Glomerular endothelial cell (primary cell): Measurements from ENCODE around the gene BIRC5. TPM values are rescaled to one million over a fixed set of nuclear protein-coding genes. Genes with fewer than 3 reads are reported as not detected.
"Not testable (repeated sequence)": the region's sequence is repeated elsewhere in the genome, so short reads cannot be mapped to it uniquely, and the experiment has no call there.

Source experiments
- DNase-seq: peaks from one replicate; pipeline ENCODE4 v3.0.0-alpha.2; 2011; ENCODE audit warnings: low read depth, low spot score; ENCODE audit errors: extremely low read depth
- total RNA-seq: library from RNA; depleted of rRNA; stranded (reverse); fragments of >200 nt; gene quantifications from 2 replicates; pipeline ENCODE4 v1.2.3, GENCODE V29; 2015

The BIRC5 gene
- total RNA-seq = 13.9 and 16.1 TPM in 2 replicates

- DNase-seq = no peak
Observed at GRCh38 chr17:78214016-78214705, at the start of gene BIRC5. Gene BIRC5, plus strand, starts transcription at chr17:78214253. Its CDS starts 64 bp downstream, at chr17:78214317.

DNA sequence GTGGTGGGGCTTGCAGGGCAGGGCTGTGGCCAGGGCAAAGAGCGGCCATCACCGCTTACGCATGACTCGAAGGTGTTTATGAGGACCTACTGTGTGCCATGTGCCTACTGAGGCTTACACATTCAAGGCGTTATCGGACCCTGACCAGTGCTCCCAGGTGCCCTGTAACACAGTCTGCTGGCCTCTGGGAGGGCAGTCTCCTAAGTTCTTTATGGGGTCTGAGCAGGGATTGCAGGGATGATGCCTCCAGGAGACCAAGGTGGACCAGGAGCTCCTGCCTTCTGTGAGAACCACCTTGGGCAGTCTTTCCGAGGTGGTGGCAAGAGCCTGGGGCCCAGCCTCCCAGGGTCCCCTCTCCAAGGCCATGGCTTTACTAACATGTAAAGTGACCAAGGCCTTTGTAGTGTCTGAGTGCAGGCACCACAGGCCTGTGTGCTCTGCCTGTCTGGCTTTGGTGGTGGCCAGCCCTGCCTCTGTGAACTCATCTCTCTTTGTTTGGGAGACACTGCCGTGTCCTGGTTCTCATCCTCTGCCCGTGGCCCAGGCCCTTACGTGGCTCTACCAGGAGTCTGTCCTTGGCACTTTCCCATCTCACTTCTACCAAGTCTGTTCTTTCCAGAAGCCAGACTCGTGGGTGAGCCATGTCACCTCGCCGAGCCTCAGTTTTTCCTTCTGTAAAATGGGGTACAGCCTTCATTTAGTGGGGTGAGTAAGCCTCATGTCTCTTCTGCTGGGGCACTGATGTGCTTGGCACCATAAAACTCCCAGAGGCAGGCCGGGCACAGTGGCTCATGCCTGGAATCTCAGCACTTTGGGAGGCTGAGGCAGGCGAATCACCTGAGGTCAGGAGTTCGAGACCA, 49.1 kb upstream of the BIRC5 start:
- DNase-seq = no peak

- no peak for DNase-seq
Observed at GRCh38 chr17:78166416-78166815, 47.6 kb upstream of the BIRC5 start.

DNA sequence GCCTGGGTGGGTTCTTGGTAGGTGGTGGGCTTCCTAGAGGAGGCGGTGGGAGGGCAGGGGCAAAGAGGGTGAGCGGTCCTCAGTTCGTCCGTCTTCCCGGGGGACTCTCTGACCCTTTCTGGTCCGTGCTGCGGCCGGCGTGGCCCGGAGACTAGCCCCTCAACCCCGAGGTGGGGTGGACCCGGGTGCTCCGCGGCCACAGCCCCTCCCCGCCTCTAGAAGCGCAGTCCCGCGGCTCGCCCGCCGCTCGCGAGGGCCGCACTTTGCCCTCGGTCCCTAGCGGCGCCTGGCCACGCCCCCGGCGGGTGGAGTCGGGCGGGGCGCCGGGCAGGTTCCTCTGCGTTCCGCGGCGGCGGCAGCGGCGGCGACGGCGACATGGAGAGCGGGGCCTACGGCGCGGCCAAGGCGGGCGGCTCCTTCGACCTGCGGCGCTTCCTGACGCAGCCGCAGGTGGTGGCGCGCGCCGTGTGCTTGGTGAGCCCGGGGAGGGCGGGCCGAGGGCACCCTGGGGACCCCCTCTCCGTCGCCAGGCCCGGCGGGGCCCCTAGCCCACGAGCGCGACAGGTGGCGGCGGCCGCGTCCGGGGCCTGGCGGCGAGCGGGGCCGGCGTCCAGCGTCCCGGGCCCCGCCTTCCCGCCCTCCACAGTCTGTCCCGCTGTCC, 45.7 kb upstream of the BIRC5 start, which contains the start of gene SYNGR2:
TSS of gene SYNGR2 (plus strand) at position 340 of the 661 bp plus-strand sequence. CDS start at position 376, 36 bp downstream.
- DNase-seq = no peak

- DNase-seq = no peak
Observed at GRCh38 chr17:78168903-78169793, 44.9 kb upstream of the BIRC5 start.

DNA sequence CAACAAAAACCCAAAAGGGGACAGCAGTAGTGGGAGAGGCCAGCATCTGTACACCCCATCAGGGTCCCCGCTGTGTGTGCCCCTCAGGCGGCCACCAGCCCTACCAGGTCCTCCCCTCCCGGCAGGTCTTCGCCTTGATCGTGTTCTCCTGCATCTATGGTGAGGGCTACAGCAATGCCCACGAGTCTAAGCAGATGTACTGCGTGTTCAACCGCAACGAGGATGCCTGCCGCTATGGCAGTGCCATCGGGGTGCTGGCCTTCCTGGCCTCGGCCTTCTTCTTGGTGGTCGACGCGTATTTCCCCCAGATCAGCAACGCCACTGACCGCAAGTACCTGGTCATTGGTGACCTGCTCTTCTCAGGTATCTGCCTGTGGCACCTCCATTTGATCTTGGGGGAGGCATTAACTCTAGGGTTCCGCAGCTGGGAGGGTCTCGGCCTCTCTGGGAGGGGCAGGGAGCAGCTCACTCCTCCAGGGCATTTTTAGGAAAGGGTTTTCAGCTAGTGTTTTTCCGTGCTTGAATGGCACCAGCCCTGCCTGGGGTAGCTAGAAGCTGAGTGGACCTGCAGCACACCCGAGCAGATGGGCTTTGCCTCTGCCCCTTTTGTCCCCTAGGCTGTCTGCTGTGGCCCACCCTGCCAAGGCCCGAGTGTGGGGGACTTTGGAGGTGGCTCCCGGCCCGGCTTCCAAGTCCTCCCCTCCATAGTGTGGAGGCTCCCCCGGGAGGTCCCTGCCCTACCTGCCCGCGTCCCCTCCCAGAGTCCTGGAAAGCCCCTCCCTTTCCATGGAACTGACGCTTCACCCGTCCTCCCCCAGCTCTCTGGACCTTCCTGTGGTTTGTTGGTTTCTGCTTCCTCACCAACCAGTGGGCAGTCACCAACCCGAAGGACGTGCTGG, 43.1 kb upstream of the BIRC5 start:
- DNase-seq = no peak

- not testable (repeated sequence) for DNase-seq
Observed at GRCh38 chr17:78171591-78172248, 42.3 kb upstream of the BIRC5 start.

GRCh38 chr17:78172249-78173051, 41.6 kb upstream of the BIRC5 start:
- DNase-seq = no peak

DNA sequence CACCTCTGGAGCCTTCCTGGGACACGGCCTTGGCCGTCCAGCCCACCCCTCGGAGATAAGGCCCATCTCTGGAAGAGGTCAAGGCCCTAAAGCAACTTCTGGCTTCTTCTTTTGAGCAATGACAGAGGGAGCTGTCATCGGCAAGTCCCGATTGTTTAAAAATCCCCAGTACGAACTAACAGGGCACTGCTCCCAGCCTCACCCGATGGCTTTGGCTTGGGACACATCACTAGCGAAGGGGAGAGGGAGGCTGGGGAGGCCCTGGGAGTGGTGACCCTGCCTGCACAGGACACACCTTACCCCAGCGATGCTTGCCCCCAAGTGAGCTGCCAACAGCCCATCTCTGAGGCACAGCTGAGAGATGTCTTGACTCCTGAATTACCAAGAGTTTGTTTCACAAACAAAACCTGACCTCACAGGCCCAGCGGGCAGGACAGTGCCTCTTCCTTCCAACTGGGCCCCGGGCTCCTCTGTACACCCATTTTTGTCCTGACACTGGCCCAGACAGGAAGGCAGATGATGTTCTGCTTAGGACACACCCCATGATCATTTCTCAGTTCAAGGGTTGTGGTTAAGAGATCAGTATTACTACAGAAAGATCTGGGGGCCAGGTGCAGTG, 40.8 kb upstream of the BIRC5 start:
- DNase-seq = no peak

GRCh38 chr17:78174346-78174869, 39.6 kb upstream of the BIRC5 start:
- DNase-seq = no peak

DNA sequence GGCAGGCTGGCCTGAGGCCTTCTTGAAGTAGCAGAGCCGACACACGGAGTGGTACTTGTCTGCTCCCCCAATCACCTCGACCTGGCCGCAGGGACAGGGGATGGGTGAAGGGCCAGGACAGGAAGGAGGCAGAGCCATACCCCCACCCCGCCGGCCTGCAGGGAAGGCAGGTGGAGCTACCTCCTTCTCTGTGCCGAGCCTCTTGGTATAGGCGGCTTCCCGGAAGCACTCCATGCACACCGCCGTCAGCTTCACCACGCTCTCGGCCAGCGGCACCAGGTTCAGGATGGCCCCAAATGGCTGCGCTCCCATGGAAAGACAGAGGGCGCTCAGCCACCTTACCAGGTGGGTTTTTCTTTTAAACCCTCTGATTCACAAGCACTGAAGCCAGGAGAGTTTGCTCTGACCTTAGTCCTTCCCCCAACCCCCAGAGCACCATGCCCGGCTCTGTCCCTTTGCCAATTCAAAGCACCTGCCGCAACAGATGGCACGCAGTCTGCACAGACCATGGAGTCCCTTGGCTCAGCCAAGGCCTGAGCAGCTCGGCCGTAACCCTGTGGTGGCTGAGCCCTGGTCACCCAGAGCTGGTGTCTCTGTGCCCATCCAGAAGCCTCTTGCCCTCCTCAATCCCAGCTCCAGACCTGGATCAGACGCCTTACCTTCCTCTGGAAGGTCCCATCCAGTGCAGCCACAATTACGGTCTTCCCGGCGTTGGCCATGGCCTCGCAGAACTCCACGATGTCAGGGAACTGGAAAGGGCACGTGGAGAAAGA, 39.0 kb upstream of the BIRC5 start:
- no peak for DNase-seq

DNA sequence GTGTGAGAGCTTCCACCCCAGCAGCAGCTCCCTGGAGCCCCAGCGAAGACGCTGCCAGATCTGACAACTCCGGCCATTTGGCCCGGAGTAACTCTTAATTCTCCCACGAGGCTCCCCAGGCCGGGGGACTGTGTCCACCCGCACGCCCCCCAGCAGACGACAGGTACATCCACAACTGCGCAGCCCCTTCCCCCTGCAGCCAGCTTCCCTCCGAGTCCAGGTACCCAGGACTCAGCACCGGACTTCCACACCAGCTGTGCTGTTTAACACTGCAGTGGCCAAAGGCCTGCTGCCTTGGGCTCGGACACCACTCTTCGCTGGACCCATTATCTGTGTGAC, 38.4 kb upstream of the BIRC5 start:
- DNase-seq = no peak

DNA sequence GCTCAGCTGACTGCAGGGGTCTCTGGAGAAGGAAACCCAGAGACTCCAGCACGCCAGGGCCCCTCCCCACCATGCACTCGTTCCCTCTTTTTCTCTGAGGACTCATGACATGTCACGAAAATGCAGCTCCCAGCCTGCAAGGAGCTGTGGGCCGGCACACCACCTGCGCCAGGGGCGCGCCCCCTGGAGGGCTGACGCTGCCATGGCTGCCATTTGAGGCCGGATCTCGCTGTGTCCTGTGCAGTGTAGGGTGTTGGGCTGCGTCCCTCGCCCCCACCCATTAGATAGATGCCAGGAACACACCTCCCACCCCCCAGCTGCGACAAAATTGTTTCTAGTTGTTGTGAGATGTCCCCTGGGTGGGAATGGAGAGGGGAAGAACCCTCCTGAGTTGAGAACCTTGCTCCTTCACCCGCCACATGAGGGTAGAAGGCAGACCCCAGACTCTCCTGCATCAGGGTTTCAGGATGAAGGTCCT, 37.5 kb upstream of the BIRC5 start:
- DNase-seq = no peak

- DNase-seq = no peak
Observed at GRCh38 chr17:78179372-78179771, 34.7 kb upstream of the BIRC5 start.

GRCh38 chr17:78180083-78180482, 34.0 kb upstream of the BIRC5 start:
- DNase-seq = no peak

DNA sequence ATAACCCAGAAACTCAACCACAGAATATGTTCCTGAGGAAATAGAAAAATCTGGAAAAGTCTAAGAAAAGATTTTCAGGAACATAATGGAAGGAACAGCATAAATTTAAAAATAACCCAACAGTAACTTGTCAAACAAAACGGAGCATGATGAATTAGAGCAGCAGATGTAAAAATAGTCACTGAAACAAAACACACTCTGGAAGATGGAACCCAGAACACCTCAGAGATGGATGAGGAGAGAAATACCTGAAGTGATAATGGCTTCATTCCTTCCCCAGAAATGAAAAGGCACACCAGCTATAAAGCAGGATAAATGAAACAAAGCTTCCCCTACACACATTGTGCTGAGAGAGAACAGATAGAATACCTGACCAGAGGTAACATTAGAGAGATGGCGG, 33.5 kb upstream of the BIRC5 start:
- DNase-seq = no peak

DNA sequence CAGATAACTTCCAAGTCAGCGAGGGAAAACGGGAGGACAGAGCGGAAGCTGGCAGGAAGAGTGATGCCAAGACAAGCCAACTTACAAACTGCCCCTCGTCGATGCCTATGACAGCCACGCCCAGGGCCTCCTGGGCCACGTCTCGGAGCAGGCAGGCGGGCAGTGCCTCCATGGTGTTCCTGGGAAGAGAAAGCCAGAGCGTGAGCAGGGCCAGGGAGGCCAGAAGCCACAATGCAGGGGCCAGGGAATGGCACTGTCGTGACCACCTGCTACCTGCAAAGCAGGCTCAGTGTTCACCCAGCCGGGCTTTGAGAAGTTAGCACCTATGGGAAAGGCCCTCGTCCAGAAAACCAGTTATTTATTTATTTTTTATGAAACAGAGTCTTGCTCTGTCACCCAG, 31.5 kb upstream of the BIRC5 start:
- DNase-seq = no peak
